GM18868 (cell line): ENCODE results near the gene KLF4.

Source experiments
- ATAC-seq: cut with Tn5 transposase; IDR thresholded peaks from one replicate; pipeline ENCODE4 v1.9.1; 2021; ENCODE audit warnings: mild to moderate bottlenecking, moderate library complexity; ENCODE audit not compliant: unreplicated experiment

The KLF4 gene

GRCh38 chr9:107455425-107456135, 34.0 kb downstream of the KLF4 start:
- ATAC-seq: no peak

- ATAC-seq: no peak
Observed at GRCh38 chr9:107453479-107453878, 36.1 kb downstream of the KLF4 start.

GRCh38 chr9:107447834-107448233, 41.7 kb downstream of the KLF4 start:
- no peak for ATAC-seq

GRCh38 chr9:107447081-107447480, 42.5 kb downstream of the KLF4 start:
- ATAC-seq: no peak

- ATAC-seq: no peak
Observed at GRCh38 chr9:107446491-107446890, 43.1 kb downstream of the KLF4 start.

GRCh38 chr9:107443786-107444185, 45.8 kb downstream of the KLF4 start:
- ATAC-seq: no peak

GRCh38 chr9:107439991-107440456, 49.5 kb downstream of the KLF4 start:
- no peak for ATAC-seq

GRCh38 chr9:107438211-107439031, 51.1 kb downstream of the KLF4 start:
- no peak for ATAC-seq

- no peak for ATAC-seq
Observed at GRCh38 chr9:107437716-107438115, 51.9 kb downstream of the KLF4 start.

- no peak for ATAC-seq
Observed at GRCh38 chr9:107435415-107435814, 54.2 kb downstream of the KLF4 start.
